ENCODE results near the gene NFATC2IP.
"Not testable (repeated sequence)": the region's sequence is repeated elsewhere in the genome, so short reads cannot be mapped to it uniquely, and the experiment has no call there.

The NFATC2IP gene

GRCh38 chr16:29000019-29000418, 49.3 kb downstream of the NFATC2IP start:
- no peak for FAIRE-seq

- FAIRE-seq, result not testable (repeated sequence)
Measured at GRCh38 chr16:29004496-29005139, 53.9 kb downstream of the NFATC2IP start.

GRCh38 chr16:29007730-29008593, 57.2 kb downstream of the NFATC2IP start:
- FAIRE-seq, result no peak

- no peak for FAIRE-seq
Measured at GRCh38 chr16:29009050-29009837, 58.5 kb downstream of the NFATC2IP start.

- FAIRE-seq, result no peak
Measured at GRCh38 chr16:29009838-29010166, 59.1 kb downstream of the NFATC2IP start.

GRCh38 chr16:29011112-29011511, 60.4 kb downstream of the NFATC2IP start:
- no peak for FAIRE-seq

- FAIRE-seq, result no peak
Measured at GRCh38 chr16:29011851-29012250, 61.1 kb downstream of the NFATC2IP start.

GRCh38 chr16:29012913-29013553, 62.3 kb downstream of the NFATC2IP start:
- FAIRE-seq, result no peak

- FAIRE-seq, result no peak
Measured at GRCh38 chr16:29014561-29015069, 63.9 kb downstream of the NFATC2IP start.

Measured in endometrium (tissue), 2 donors.